OCI-LY7 (cell line): ENCODE results near the gene NAPB. TPM values are rescaled to one million over a fixed set of nuclear protein-coding genes. Genes with fewer than 3 reads are reported as not detected.

Source experiments
- BruUV-seq: library from RNA; stranded (reverse); fragments of 400-500 nt; replicated peaks from 2 replicates; lab custom pipeline; 2021; lab: Mats Ljungman, UMichigan
- CTCF ChIA-PET: fragments of 300-600 bp; sonication (Branson Sonifier 250); formaldehyde crosslinking; loops from one replicate; lab custom pipeline; 2022; ENCODE audit warnings: antibody characterized with exemption; ENCODE audit not compliant: unreplicated experiment; lab: Charles Lee
- POLR2A ChIA-PET: fragments of 300-600 bp; sonication (Branson Sonifier 250); formaldehyde crosslinking; loops from one replicate; lab custom pipeline; 2022; ENCODE audit warnings: antibody characterized with exemption; lab: Charles Lee
- DNase-seq: peaks from one replicate; pipeline ENCODE4 v3.0.0-alpha.2; 2015; ENCODE audit warnings: low spot score
- H2AFZ ChIP-seq: fragments of 200-600 bp; sonication (generic), shearing (Covaris generic); 2 replicates; pipeline ENCODE4 v1.6.1; 2014; ENCODE audit warnings: mild to moderate bottlenecking, antibody characterized with exemption, low read length, moderate library complexity
- H3K27ac ChIP-seq: fragments of 200-600 bp; sonication (generic); 2 replicates; pipeline ENCODE4 v1.5.1; 2014; ENCODE audit warnings: mixed run types, low read depth, mild to moderate bottlenecking, moderate library complexity, low read length, inconsistent platforms; ENCODE audit not compliant: poor library complexity, severe bottlenecking
- H3K36me3 ChIP-seq: fragments of 200-600 bp; sonication (generic); 2 replicates; pipeline ENCODE4 v1.6.1; 2014; ENCODE audit warnings: mild to moderate bottlenecking, antibody characterized with exemption, low read length, moderate library complexity, mixed read lengths; ENCODE audit not compliant: insufficient read depth
- H3K4me1 ChIP-seq: fragments of 200-600 bp; sonication (generic); 2 replicates; pipeline ENCODE4 v1.5.1; 2014; ENCODE audit warnings: mild to moderate bottlenecking, low read length; ENCODE audit not compliant: insufficient read depth, poor library complexity, severe bottlenecking
- H3K4me2 ChIP-seq: fragments of 200-600 bp; sonication (generic); 2 replicates; pipeline ENCODE4 v1.6.1; 2014; ENCODE audit warnings: mild to moderate bottlenecking, low read length
- H3K4me3 ChIP-seq: fragments of 200-600 bp; sonication (generic); 2 replicates; pipeline ENCODE4 v1.5.1; 2014; ENCODE audit warnings: mild to moderate bottlenecking, low read depth, low read length; ENCODE audit not compliant: poor library complexity, severe bottlenecking
- H3K79me2 ChIP-seq: fragments of 200-600 bp; sonication (generic); 2 replicates; pipeline ENCODE4 v1.6.1; 2016; ENCODE audit warnings: low read depth, mild to moderate bottlenecking, low read length, moderate library complexity, mixed read lengths; ENCODE audit not compliant: insufficient read depth
- H3K9me2 ChIP-seq: fragments of 200-600 bp; sonication (generic); 2 replicates; pipeline ENCODE4 v1.6.1; 2016; ENCODE audit warnings: mild to moderate bottlenecking, low read length, mixed read lengths; ENCODE audit not compliant: insufficient read depth
- H3K9me3 ChIP-seq: fragments of 200-600 bp; sonication (generic); 2 replicates; pipeline ENCODE4 v1.6.1; 2014; ENCODE audit warnings: mild to moderate bottlenecking, mixed run types, low read length, mixed read lengths
- H4K20me1 ChIP-seq: fragments of 200-600 bp; sonication (generic); 2 replicates; pipeline ENCODE4 v1.6.1; 2014; ENCODE audit warnings: mild to moderate bottlenecking, antibody characterized with exemption, low read length, moderate library complexity, mixed read lengths; ENCODE audit not compliant: insufficient read depth
- CTCF ChIP-seq: fragments of 200-600 bp; sonication (generic); conservative IDR thresholded peaks from 2 replicates; pipeline ENCODE4 v1.5.1; 2014; ENCODE audit warnings: mild to moderate bottlenecking, antibody characterized with exemption, low read length, moderate library complexity, mixed read lengths
- EZH2phosphoT487 ChIP-seq: fragments of 200-600 bp; sonication (generic); IDR thresholded peaks from 2 replicates; pipeline ENCODE4 v1.6.1; 2018; ENCODE audit warnings: low read depth, borderline replicate concordance, mild to moderate bottlenecking, mixed run types, antibody characterized with exemption, low read length, moderate library complexity, mixed read lengths
- intact Hi-C: fragments of 100-400 bp; cut with micrococcal nuclease; formaldehyde crosslinking; loops from one replicate; pipeline ENCODE4 v1.10.0; 2022; ENCODE audit not compliant: unreplicated experiment
- total RNA-seq, 2 experiments: library from RNA; depleted of rRNA in 1 of 2; stranded (reverse); fragments of >200 nt in 1 of 2; shearing (Covaris generic) in 1 of 2; gene quantifications; 2 replicates each; pipeline ENCODE4 v1.2.3, GENCODE V29; 2014 to 2022

Gene NAPB
- total RNA-seq, 2 experiments from 2014 or later = 9.3 to 12.1 TPM

GRCh38 chr20:23337312-23337711, 84.0 kb downstream of the NAPB start:
- Histone ChIP-seq H3K4me1 (no peaks in the 10 kb centered on the region), H3K4me3 (no peak overlapping the region), H4K20me1 (no peaks in the 10 kb centered on the region), H3K9me3 (no peaks in the 10 kb centered on the region), H3K79me2 (no peaks in the 10 kb centered on the region), H3K27ac (no peak overlapping the region), H2AFZ (no peak overlapping the region), H3K36me3 (no peaks in the 10 kb centered on the region), H3K4me2 (no peak overlapping the region), H3K9me2 (no peaks in the 10 kb centered on the region)
- ChIA-PET POLR2A (interaction anchor here (2.8 kb wide), 1 partner anchor 13 kb away, joined by 10 read pairs; the partner anchor contains the start of gene NXT1), CTCF (no interaction called here)
- intact Hi-C loops = no loop called here
- BruUV-seq = no TSS peak
- TF ChIP-seq EZH2phosphoT487 (no peak), CTCF (no peak)
- no peak for DNase-seq

- H3K4me1 ChIP-seq = peaks cover 8% of the 10 kb centered on the region
- CTCF ChIA-PET = no interaction called here
- no peaks in the 10 kb centered on the region for H3K36me3 ChIP-seq
- H3K79me2 ChIP-seq = no peaks in the 10 kb centered on the region
- no peaks in the 10 kb centered on the region for H3K9me2 ChIP-seq
- H3K4me3 ChIP-seq = no peak overlapping the region
- no peaks in the 10 kb centered on the region for H4K20me1 ChIP-seq
- H3K9me3 ChIP-seq = no peaks in the 10 kb centered on the region
- intact Hi-C loops = no loop called here
- no peak overlapping the region for H3K4me2 ChIP-seq
- DNase-seq = no peak
- H2AFZ ChIP-seq = no peak overlapping the region
- BruUV-seq = no TSS peak
- POLR2A ChIA-PET = no interaction called here
- TF ChIP-seq EZH2phosphoT487 (no peak), CTCF (no peak)
- no peak overlapping the region for H3K27ac ChIP-seq
Measured at GRCh38 chr20:23336476-23336875, 84.8 kb downstream of the NAPB start.

GRCh38 chr20:23335521-23335920, 85.8 kb downstream of the NAPB start:
- CTCF ChIA-PET = no interaction called here
- Histone ChIP-seq H3K4me3 (no peak overlapping the region), H3K4me2 (no peak overlapping the region), H4K20me1 (no peaks in the 10 kb centered on the region), H3K9me2 (no peaks in the 10 kb centered on the region), H3K9me3 (no peaks in the 10 kb centered on the region), H3K36me3 (no peaks in the 10 kb centered on the region), H3K4me1 (peaks cover 8% of the 10 kb centered on the region), H3K27ac (no peak overlapping the region), H3K79me2 (no peaks in the 10 kb centered on the region), H2AFZ (no peak overlapping the region)
- intact Hi-C loops = no loop called here
- TF ChIP-seq CTCF = no peak
- TF ChIP-seq EZH2phosphoT487 = no peak
- POLR2A ChIA-PET = no interaction called here
- BruUV-seq = no TSS peak
- DNase-seq = no peak
